ENCODE results near the gene PCGF6.
"Not testable (repeated sequence)": the region's sequence is repeated elsewhere in the genome, so short reads cannot be mapped to it uniquely, and the experiment has no call there.

Gene PCGF6, protein sequence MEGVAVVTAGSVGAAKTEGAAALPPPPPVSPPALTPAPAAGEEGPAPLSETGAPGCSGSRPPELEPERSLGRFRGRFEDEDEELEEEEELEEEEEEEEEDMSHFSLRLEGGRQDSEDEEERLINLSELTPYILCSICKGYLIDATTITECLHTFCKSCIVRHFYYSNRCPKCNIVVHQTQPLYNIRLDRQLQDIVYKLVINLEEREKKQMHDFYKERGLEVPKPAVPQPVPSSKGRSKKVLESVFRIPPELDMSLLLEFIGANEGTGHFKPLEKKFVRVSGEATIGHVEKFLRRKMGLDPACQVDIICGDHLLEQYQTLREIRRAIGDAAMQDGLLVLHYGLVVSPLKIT

GRCh38 chr10:103350517-103351260 is at the start of gene PCGF6:
Gene PCGF6 (minus strand): TSS chr10:103351140. CDS start chr10:103351066, 74 bp downstream.
- DNase-seq: peak; percentile 68

GRCh38 chr10:103397191-103397825 is 46.4 kb upstream of the PCGF6 start:
- DNase-seq: no peak

DNA sequence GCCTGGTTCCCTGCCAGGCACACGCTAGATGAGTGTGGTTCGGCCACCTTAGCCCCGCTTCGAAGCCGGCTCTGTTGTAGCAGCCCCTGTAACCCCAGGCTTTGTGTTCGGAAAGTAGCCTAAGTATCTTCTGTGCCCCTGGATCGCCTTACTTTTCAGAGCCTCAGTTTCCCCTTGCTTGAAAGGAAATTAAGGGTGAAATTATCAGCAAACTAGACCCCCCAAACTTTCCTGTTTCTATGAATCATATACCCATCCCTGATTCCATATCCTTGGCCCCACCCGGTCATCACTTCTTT is 45.8 kb upstream of the PCGF6 start:
- no peak for DNase-seq

DNA sequence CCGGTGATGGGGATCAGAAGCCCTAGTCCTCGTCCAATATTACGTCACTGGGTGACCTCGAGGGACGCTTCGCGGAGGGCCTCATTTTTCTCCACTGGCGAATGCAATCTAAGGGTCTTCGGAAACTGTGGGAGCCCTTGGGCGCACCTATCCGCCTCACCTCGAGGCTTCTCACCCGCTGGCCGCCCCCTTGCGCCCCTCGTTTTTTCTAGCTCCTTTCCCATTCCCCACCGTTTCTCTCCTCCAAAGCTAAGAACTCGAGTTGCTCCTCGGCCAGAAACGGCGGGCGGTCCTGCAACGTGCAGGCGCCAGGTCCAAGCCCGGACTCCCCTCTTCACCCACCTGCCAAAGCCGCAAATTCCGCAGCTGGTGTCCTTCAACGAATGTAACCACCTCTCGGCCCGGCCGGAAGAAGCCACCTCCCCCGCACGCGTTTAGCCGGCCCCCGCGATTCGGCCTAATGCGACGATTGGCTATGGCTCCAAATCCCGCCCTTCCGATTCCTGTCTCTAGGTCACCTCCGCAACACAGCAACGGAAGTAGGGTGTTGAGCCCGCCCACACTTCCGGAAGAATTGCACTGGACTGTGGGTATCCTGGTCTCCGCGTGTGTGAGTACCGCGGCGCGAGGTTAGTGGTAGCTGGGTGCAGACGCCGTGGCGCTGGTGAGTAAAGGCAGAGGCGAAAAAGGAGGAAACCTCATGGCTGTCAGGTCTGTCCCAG is 45.3 kb upstream of the PCGF6 start, which contains the start of the genes ATP5MK and PDCD11:
ATP5MK (minus strand) TSS at position 409 of the 722 bp plus-strand sequence. CDS start 4,018 bp downstream, outside the sequence.
PDCD11 (plus strand) TSS at position 560 of the 722 bp plus-strand sequence. CDS start 1,801 bp downstream, outside the sequence.
- peak; percentile 93 for DNase-seq

DNA sequence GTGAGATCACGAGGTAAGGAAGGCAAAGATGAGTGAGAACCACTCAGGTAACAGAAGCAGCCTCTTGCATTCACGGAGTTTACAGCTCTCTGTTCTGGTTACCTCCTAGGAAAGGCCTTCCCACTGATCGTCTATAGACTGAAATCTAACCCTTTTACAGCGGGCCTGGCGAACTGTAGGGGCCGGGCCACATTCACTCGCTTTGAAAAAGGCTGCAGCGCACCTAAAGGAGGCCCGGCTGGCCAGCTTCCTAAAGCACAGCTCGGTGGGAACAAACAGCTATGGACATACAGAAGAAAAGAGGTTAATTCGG is 44.8 kb upstream of the PCGF6 start:
- DNase-seq: no peak

GRCh38 chr10:103394180-103394579 is 43.2 kb upstream of the PCGF6 start:
- DNase-seq: no peak

DNA sequence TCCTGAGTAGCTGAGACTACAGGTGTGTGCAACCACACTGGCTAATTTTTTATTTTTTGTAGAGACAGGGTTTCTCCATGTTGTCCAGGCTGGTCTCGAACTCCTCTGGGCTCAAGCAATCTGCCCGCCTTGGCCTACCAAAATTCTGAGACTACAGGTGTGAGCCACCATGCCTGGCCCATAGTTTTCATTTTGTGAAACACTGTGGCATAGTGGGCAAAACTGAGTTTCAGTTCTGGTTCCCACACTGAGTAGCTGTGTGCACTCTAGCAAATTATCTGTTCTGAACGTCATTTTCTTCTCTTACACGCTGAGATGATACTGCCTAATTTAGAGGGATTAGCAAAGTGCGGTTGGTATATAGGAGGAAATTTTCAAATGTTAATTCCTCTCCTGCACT is 31.8 kb upstream of the PCGF6 start:
- DNase-seq: no peak

- no peak for DNase-seq
Measured at GRCh38 chr10:103374263-103374662, 23.3 kb upstream of the PCGF6 start.

GRCh38 chr10:103373544-103373943 is 22.6 kb upstream of the PCGF6 start:
- no peak for DNase-seq

GRCh38 chr10:103367782-103368518 is 17.0 kb upstream of the PCGF6 start, which contains the start of gene TAF5:
Gene TAF5 (plus strand): TSS chr10:103367976. CDS start chr10:103367990, 14 bp downstream.
- DNase-seq: peak; percentile 94

GRCh38 chr10:103367379-103367781 is 16.4 kb upstream of the PCGF6 start:
- no peak for DNase-seq

- not testable (repeated sequence) for DNase-seq
Measured at GRCh38 chr10:103360791-103361190, 9.9 kb upstream of the PCGF6 start.

GRCh38 chr10:103359493-103359892 is 8.6 kb upstream of the PCGF6 start:
- DNase-seq: not testable (repeated sequence)

DNA sequence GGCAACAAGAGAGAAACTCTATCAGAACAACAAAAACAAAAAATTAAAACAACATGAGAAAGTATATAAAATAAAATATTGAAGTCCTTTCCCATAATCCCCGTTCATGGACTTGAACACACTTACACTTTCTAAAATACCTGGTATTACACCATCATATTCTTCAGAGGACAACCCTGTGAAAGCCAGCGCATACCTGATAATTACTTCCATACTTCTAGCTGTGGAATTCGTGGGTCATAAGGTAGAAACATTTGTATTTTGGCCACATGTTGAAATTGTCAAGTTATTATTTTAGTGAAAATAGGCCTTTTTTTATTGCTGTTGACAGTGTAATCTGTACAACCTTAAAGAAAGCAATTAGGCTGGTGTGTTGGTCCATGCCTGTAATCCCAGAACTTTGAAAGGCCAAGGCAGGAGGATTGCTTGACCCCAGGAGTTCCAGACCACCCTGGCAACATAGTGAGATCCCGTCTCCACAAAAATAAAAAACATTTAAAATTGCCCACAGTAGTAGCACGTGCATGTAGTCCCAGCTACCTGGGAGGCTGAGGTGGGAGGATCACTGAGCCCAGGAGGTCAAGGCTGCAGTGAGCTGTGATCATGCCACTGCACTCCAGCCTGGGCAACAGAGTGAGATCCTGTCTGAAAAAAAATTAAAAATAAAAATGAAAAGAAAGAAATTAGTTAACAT is 5.1 kb upstream of the PCGF6 start:
- no peak for DNase-seq

- not testable (repeated sequence) for DNase-seq
Measured at GRCh38 chr10:103354567-103354966, 3.6 kb upstream of the PCGF6 start.

GRCh38 chr10:103353281-103353680 is 2.3 kb upstream of the PCGF6 start:
- no peak for DNase-seq

DNA sequence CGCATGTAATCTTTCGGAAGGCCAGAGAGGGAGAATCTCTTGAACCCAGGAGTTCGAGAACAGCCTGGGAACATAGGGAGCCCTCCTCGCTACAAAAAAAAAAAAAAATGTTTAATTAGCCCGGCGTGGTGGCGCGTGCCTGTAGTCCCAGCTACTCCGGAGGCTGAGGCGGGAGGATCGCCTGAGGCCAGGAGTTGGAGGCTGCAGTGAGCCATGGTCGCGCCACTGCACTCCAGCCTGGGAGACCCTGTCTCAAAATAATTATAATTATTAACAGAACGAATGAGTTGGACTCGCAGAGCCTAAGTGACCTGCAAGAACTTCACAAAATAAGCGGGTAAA is 794 bp downstream of the PCGF6 start:
- no peak for DNase-seq

DNA sequence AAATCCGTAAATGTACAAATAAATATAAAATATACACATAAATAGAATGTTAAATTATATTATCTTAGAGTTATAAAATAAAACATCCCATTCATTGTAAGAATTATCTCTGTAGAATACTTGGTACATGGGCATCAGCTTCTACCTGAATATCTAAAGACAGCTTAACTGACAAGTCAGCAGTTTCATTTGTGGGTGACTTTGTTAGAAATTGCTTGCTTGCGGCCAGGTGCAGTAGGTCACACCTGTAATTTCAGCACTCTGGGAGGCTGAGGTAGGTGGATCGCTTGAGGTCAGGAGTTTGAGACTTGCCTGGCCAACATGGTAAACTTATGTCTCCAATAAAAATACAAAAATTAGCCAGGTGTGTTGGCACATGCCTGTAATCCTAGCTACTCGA is 14.6 kb downstream of the PCGF6 start:
- DNase-seq: no peak

GRCh38 chr10:103334567-103334966 is 16.4 kb downstream of the PCGF6 start:
- no peak for DNase-seq

DNA sequence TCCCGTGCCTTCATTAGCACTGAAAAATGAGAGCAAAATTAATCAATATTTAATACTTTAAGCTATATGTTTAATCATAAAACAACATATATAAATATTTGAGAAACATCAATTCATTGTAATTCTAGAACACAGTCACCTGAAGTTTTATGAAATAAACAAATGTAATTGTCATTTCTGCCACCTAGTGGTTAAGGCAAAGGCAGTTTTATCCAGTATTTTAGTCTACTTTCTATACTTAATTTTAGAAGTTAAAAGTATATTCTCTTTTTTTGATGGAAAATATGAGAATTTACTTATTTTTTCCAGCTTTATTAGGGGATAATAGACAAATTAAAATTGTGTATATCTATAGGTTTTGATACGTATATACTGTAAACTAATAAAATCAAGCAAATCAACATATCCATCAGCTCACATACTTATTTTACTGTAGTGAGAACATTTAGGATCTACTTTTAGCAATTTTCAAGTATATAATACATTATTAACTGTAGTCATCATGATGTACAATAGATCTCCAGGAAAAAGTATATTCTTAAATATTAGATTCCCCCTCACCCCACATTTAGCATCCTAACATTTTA is 16.9 kb downstream of the PCGF6 start:
- DNase-seq: no peak

GRCh38 chr10:103327906-103328305 is 23.0 kb downstream of the PCGF6 start:
- DNase-seq: no peak
